Astrocyte (in vitro differentiated cells and primary cell): ENCODE results near the gene UNC5C. TPM values are rescaled to one million over a fixed set of nuclear protein-coding genes. Genes with fewer than 3 reads are reported as not detected.

Experiments used
- DNase-seq: peaks from one replicate; pipeline ENCODE4 v3.0.0-alpha.2; 2010; ENCODE audit warnings: low read depth
- FAIRE-seq: peaks from 2 replicates; lab custom pipeline; 2011; peaks lifted over from hg19 to GRCh38; lab: Jason Lieb, UNC
- H2AFZ ChIP-seq: 2 replicates; pipeline ENCODE4 v1.6.0; 2012; ENCODE audit warnings: low read depth, low read length, inconsistent platforms
- H3K27ac ChIP-seq: 2 replicates; pipeline ENCODE4 v1.5.1; 2011; ENCODE audit warnings: low read depth, low read length, inconsistent platforms
- H3K27me3 ChIP-seq: 2 replicates; pipeline ENCODE4 v1.6.0; 2011; ENCODE audit warnings: low read length, inconsistent platforms; ENCODE audit not compliant: insufficient read depth
- H3K36me3 ChIP-seq: 2 replicates; pipeline ENCODE4 v1.5.1; 2011; ENCODE audit warnings: low read length, inconsistent platforms; ENCODE audit not compliant: insufficient read depth
- H3K4me1 ChIP-seq: 2 replicates; pipeline ENCODE4 v1.5.1; 2011; ENCODE audit warnings: low read length, inconsistent platforms; ENCODE audit not compliant: insufficient read depth
- H3K4me2 ChIP-seq: 2 replicates; pipeline ENCODE4 v1.6.0; 2012; ENCODE audit warnings: low read length, inconsistent platforms
- H3K4me3 ChIP-seq: 2 replicates; pipeline ENCODE4 v1.5.1; 2011; ENCODE audit warnings: low read depth, mild to moderate bottlenecking, low read length, inconsistent platforms; ENCODE audit not compliant: insufficient read depth
- H3K79me2 ChIP-seq: 2 replicates; pipeline ENCODE4 v1.6.0; 2012; ENCODE audit warnings: mild to moderate bottlenecking, low read length, inconsistent platforms; ENCODE audit not compliant: insufficient read depth
- H3K9ac ChIP-seq: 2 replicates; pipeline ENCODE4 v1.6.0; 2012; ENCODE audit warnings: mild to moderate bottlenecking, low read length, inconsistent platforms
- H3K9me3 ChIP-seq: 2 replicates; pipeline ENCODE4 v1.5.1; 2012; ENCODE audit warnings: low read depth, mild to moderate bottlenecking, low read length, inconsistent platforms; ENCODE audit not compliant: insufficient read depth
- H4K20me1 ChIP-seq: 2 replicates; pipeline ENCODE4 v1.6.0; 2012; ENCODE audit warnings: low read length, inconsistent platforms; ENCODE audit not compliant: insufficient read depth
- H3K27ac Mint-ChIP-seq: one replicate; pipeline ENCODE4 v1.8.0; 2021; ENCODE audit warnings: mild to moderate bottlenecking, mixed read lengths; ENCODE audit not compliant: unreplicated experiment
- H3K27me3 Mint-ChIP-seq: one replicate; pipeline ENCODE4 v1.8.0; 2021; ENCODE audit warnings: low read depth, mixed read lengths; ENCODE audit not compliant: unreplicated experiment
- H3K36me3 Mint-ChIP-seq: one replicate; pipeline ENCODE4 v1.8.0; 2021; ENCODE audit warnings: low read depth, mixed read lengths; ENCODE audit not compliant: unreplicated experiment
- H3K4me1 Mint-ChIP-seq: one replicate; pipeline ENCODE4 v1.8.0; 2021; ENCODE audit warnings: low read depth, mixed read lengths; ENCODE audit not compliant: unreplicated experiment
- H3K4me3 Mint-ChIP-seq: one replicate; pipeline ENCODE4 v1.8.0; 2021; ENCODE audit warnings: mild to moderate bottlenecking, moderate library complexity, mixed read lengths; ENCODE audit not compliant: unreplicated experiment
- H3K9me3 Mint-ChIP-seq: one replicate; pipeline ENCODE4 v1.8.0; 2021; ENCODE audit warnings: mild to moderate bottlenecking, mixed read lengths; ENCODE audit not compliant: unreplicated experiment
- CTCF ChIP-seq: IDR thresholded peaks from 2 replicates; pipeline ENCODE4 v1.5.1; 2011; ENCODE audit warnings: low read depth, mild to moderate bottlenecking, inconsistent platforms, low read length, moderate library complexity; ENCODE audit not compliant: insufficient read depth
- EZH2 ChIP-seq: IDR thresholded peaks from 2 replicates; pipeline ENCODE4 v1.6.1; 2012; ENCODE audit warnings: mild to moderate bottlenecking, low read length, inconsistent platforms; ENCODE audit not compliant: insufficient read depth
- total RNA-seq: library from RNA; stranded (reverse); gene quantifications from 2 replicates; pipeline ENCODE4 v1.2.1, GENCODE V29; 2021

UNC5C gene
- total RNA-seq, 1 donor from 2014 or later: 3.1 TPM

- H3K36me3 ChIP-seq: no peaks in the 10 kb centered on the region
- no peak overlapping the region for H3K27ac ChIP-seq
- Mint-ChIP-seq H3K27ac (no peak overlapping the region), H3K27me3 (no peaks in the 10 kb centered on the region), H3K36me3 (no peaks in the 10 kb centered on the region), H3K9me3 (no peaks in the 10 kb centered on the region), H3K4me1 (peaks cover 14% of the 10 kb centered on the region), H3K4me3 (no peak overlapping the region)
- H3K9ac ChIP-seq: no peak overlapping the region
- FAIRE-seq: no peak
- H2AFZ ChIP-seq: no peak overlapping the region
- no peak for TF ChIP-seq EZH2
- no peak for TF ChIP-seq CTCF
- no peaks in the 10 kb centered on the region for H3K27me3 ChIP-seq
- no peaks in the 10 kb centered on the region for H3K79me2 ChIP-seq
- no peaks in the 10 kb centered on the region for H3K9me3 ChIP-seq
- no peaks in the 10 kb centered on the region for H4K20me1 ChIP-seq
- DNase-seq: no peak
- no peak overlapping the region for H3K4me3 ChIP-seq
- H3K4me1 ChIP-seq: peaks cover 17% of the 10 kb centered on the region
- no peak overlapping the region for H3K4me2 ChIP-seq
Measured at GRCh38 chr4:95183656-95184408, 364.9 kb downstream of the UNC5C start.

- no peak overlapping the region for H3K4me3 Mint-ChIP-seq
- DNase-seq: no peak
- peaks cover 9% of the 10 kb centered on the region for H3K36me3 Mint-ChIP-seq
- peaks cover 14% of the 10 kb centered on the region for H3K4me1 Mint-ChIP-seq
- H3K27me3 Mint-ChIP-seq: no peaks in the 10 kb centered on the region
- Histone ChIP-seq H3K27ac (peak overlapping the region; percentile 55), H3K9me3 (peaks cover 4% of the 10 kb centered on the region), H3K4me1 (peaks cover 17% of the 10 kb centered on the region), H3K4me2 (peak overlapping the region; percentile 77), H3K79me2 (no peaks in the 10 kb centered on the region), H3K27me3 (no peaks in the 10 kb centered on the region), H3K36me3 (no peaks in the 10 kb centered on the region), H2AFZ (peak overlapping the region; percentile 53), H3K9ac (peak overlapping the region; percentile 45), H4K20me1 (no peaks in the 10 kb centered on the region), H3K4me3 (peak overlapping the region; percentile 37)
- H3K9me3 Mint-ChIP-seq: peaks cover 2% of the 10 kb centered on the region
- no peak overlapping the region for H3K27ac Mint-ChIP-seq
- FAIRE-seq: no peak
- TF ChIP-seq EZH2 (no peak), CTCF (no peak)
Measured at GRCh38 chr4:95181996-95182306, 366.8 kb downstream of the UNC5C start.
